Neuronal stem cell (in vitro differentiated cells): ENCODE measurements around the gene XK.

Experiments used
- DNase-seq: peaks from one replicate; pipeline ENCODE4 v3.0.0-alpha.2; 2013; ENCODE audit warnings: low spot score
- H2AFZ ChIP-seq: one replicate; pipeline ENCODE4 v1.6.1; 2013; ENCODE audit warnings: mild to moderate bottlenecking, low read length, inconsistent platforms
- H2AK5ac ChIP-seq: 2 replicates; pipeline ENCODE4 v1.6.1; 2013; ENCODE audit warnings: low read depth, mild to moderate bottlenecking, inconsistent platforms, low read length, moderate library complexity, mixed read lengths
- H2BK120ac ChIP-seq: 2 replicates; pipeline ENCODE4 v1.6.1; 2013; ENCODE audit warnings: low read depth, mild to moderate bottlenecking, inconsistent platforms, low read length, moderate library complexity, mixed read lengths
- H2BK12ac ChIP-seq: one replicate; pipeline ENCODE4 v1.6.1; 2013; ENCODE audit warnings: low read length, inconsistent platforms
- H2BK15ac ChIP-seq: 2 replicates; pipeline ENCODE4 v1.6.1; 2013; ENCODE audit warnings: mild to moderate bottlenecking, low read length, inconsistent platforms, mixed read lengths
- H2BK5ac ChIP-seq: one replicate; pipeline ENCODE4 v1.6.1; 2013; ENCODE audit warnings: inconsistent platforms, mild to moderate bottlenecking, low read length, moderate library complexity
- H3K14ac ChIP-seq: one replicate; pipeline ENCODE4 v1.6.1; 2013; ENCODE audit warnings: low read length, inconsistent platforms
- H3K18ac ChIP-seq: 2 replicates; pipeline ENCODE4 v1.6.1; 2013; ENCODE audit warnings: low read length, inconsistent platforms
- H3K23ac ChIP-seq: 2 replicates; pipeline ENCODE4 v1.6.1; 2013; ENCODE audit warnings: low read depth, mild to moderate bottlenecking, mixed read lengths, low read length, inconsistent platforms; ENCODE audit not compliant: poor library complexity
- H3K27ac ChIP-seq: replicated peaks from 3 replicates; pipeline ENCODE4 v1.5.1; 2013; ENCODE audit warnings: low read length, inconsistent platforms
- H3K27me3 ChIP-seq, 3 experiments: 2 replicates each; pipeline ENCODE4 v1.6.1; 2013; ENCODE audit warnings: low read length in 3 of 3, mild to moderate bottlenecking in 2 of 3, inconsistent platforms in 1 of 3, low read depth in 1 of 3, mixed read lengths in 1 of 3, moderate library complexity in 1 of 3; ENCODE audit not compliant: control insufficient read depth in 3 of 3, insufficient read depth in 3 of 3
- H3K36me3 ChIP-seq, 2 donors: replicated peaks in 1 of 2; 2 replicates each; pipeline ENCODE4 v1.6.1; 2013; ENCODE audit warnings: low read length in 2 of 2; ENCODE audit not compliant: control insufficient read depth in 2 of 2, insufficient read depth in 2 of 2
- H3K4ac ChIP-seq: 2 replicates; pipeline ENCODE4 v1.6.1; 2013; ENCODE audit warnings: inconsistent platforms, mild to moderate bottlenecking, low read length, moderate library complexity
- H3K4me1 ChIP-seq, 2 donors: 1 replicate in 1 of 2; 2 replicates in 1 of 2; pipeline ENCODE4 v1.6.1; 2013; ENCODE audit warnings: low read length in 2 of 2, low read depth in 1 of 2; ENCODE audit not compliant: control insufficient read depth in 2 of 2, insufficient read depth in 1 of 2
- H3K4me2 ChIP-seq: one replicate; pipeline ENCODE4 v1.6.1; 2013; ENCODE audit warnings: mild to moderate bottlenecking, low read length, inconsistent platforms; ENCODE audit not compliant: insufficient read depth, poor library complexity, severe bottlenecking
- H3K4me3 ChIP-seq, 2 donors: 2 replicates each; pipeline ENCODE4 v1.5.1; 2013; ENCODE audit warnings: low read length in 2 of 2, mild to moderate bottlenecking in 2 of 2, inconsistent platforms in 1 of 2, moderate library complexity in 1 of 2
- H3K79me1 ChIP-seq: one replicate; pipeline ENCODE4 v1.6.1; 2013; ENCODE audit warnings: low read depth, mild to moderate bottlenecking, inconsistent platforms, low read length, moderate library complexity
- H3K9ac ChIP-seq: one replicate; pipeline ENCODE4 v1.6.1; 2013; ENCODE audit warnings: mild to moderate bottlenecking, low read depth, low read length, inconsistent platforms; ENCODE audit not compliant: poor library complexity
- H3K9me3 ChIP-seq, 2 donors: replicated peaks in 1 of 2; 2 replicates each; pipeline versions ENCODE3 to v1.6.1; 2013; ENCODE audit warnings: low read length in 2 of 2, mild to moderate bottlenecking in 2 of 2, inconsistent platforms in 1 of 2, low read depth in 1 of 2, mixed read lengths in 1 of 2, moderate library complexity in 1 of 2; ENCODE audit not compliant: control insufficient read depth in 2 of 2, insufficient read depth in 1 of 2
- H4K8ac ChIP-seq: one replicate; pipeline ENCODE4 v1.6.1; 2013; ENCODE audit warnings: low read depth, mild to moderate bottlenecking, inconsistent platforms, low read length, moderate library complexity
- H4K91ac ChIP-seq: one replicate; pipeline ENCODE4 v1.6.1; 2013; ENCODE audit warnings: low read length, low read depth, mild to moderate bottlenecking, inconsistent platforms; ENCODE audit not compliant: poor library complexity
- WGBS, 2 donors: extraction: QIAGEN DNeasy Blood & Tissue Kit; methylation state at CpG; one replicate each; pipeline ENCODE4 v1.1.7; 2013; ENCODE audit warnings: missing lambda C conversion rate in 2 of 2, mixed read lengths in 1 of 2; ENCODE audit not compliant: insufficient read length in 2 of 2, insufficient replicate concordance in 1 of 2; ENCODE audit errors: extremely low coverage in 2 of 2; 5-methylcytosine and 5-hydroxymethylcytosine counted together

XK gene

DNA sequence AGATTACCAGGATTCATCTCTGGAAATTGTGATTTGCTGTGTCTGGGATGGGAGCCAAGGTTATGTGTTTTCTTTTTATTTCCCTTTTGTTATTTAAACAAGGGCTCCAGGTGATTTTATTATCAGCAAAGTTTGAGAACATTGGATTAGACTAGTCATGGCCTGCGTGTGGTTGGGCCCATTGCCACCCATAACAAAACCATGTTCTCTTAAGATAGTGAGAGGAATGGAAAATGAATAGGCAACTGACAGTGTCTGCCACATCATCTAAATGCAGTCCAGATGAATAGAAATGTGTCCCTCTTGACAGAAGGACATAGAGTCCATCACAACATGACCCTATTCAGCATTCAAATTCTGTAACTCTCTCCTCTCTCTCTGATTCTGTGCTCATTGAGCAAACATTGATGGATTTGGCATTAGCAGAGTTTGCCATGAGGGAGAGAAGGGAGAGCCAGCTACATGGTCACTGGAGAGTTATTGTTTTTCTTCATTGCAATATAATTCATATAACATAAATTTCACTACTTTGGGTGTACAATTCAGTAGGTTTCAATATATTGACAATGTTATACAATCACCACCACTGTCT, 11.7 kb downstream of the XK start:
- Histone ChIP-seq H3K4ac (no peak overlapping the region), H2BK15ac (no peak overlapping the region), H3K18ac (no peak overlapping the region), H3K14ac (no peak overlapping the region), H3K23ac (no peak overlapping the region), H4K91ac (no peak overlapping the region), H2BK5ac (no peak overlapping the region), H3K79me1 (no peaks in the 10 kb centered on the region), H4K8ac (no peak overlapping the region), H3K36me3 (no peaks in the 10 kb centered on the region), H3K4me3 (no peak overlapping the region), H3K27ac (no peak overlapping the region), H2AK5ac (no peak overlapping the region), H2BK120ac (no peak overlapping the region), H3K4me2 (no peak overlapping the region), H3K27me3 (peaks cover 0 to 2% (median 0%) of the 10 kb centered on the region in 3 experiments), H3K9me3 (no peaks in the 10 kb centered on the region), H3K4me1 (peaks cover 0 to 2% of the 10 kb centered on the region in 2 donors), H3K9ac (no peak overlapping the region), H2AFZ (no peak overlapping the region), H2BK12ac (no peak overlapping the region)
- no CpG with 5 or more reads among the region's 1 CpG for WGBS, 2 donors
- no peak for DNase-seq

DNA sequence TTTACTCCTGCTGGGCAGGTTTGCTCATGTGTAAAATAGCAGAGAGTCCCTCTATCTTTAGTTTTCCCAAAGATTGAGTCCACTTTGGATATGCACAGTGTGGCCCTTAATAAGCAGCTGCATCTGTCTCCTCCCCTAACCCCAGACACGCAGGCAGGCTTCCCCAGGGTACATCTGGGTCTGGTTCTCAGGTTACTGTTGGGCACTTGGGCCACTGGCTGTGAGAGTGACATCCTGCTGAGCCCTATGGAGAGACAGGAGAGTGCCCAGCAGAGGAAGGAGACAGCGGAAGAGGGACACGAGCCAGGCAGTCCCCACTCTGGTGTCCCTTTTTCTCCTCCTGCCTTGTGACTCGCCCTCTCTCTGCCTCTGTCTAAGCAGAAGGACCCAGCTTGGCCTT, 16.0 kb downstream of the XK start:
- no peak for DNase-seq
- H3K14ac ChIP-seq: no peak overlapping the region
- H3K9ac ChIP-seq: no peak overlapping the region
- no peak overlapping the region for H3K23ac ChIP-seq
- H2BK5ac ChIP-seq: no peak overlapping the region
- no peaks in the 10 kb centered on the region for H3K79me1 ChIP-seq
- H3K18ac ChIP-seq: no peak overlapping the region
- H4K8ac ChIP-seq: no peak overlapping the region
- no CpG with 5 or more reads among the region's 4 CpGs for WGBS, 2 donors
- H2BK120ac ChIP-seq: no peak overlapping the region
- H2BK12ac ChIP-seq: no peak overlapping the region
- H2BK15ac ChIP-seq: no peak overlapping the region
- no peak overlapping the region for H3K4me2 ChIP-seq
- no peak overlapping the region for H3K4me3 ChIP-seq
- H3K9me3 ChIP-seq: no peaks in the 10 kb centered on the region
- H2AFZ ChIP-seq: no peak overlapping the region
- no peak overlapping the region for H4K91ac ChIP-seq
- H3K4ac ChIP-seq: no peak overlapping the region
- H3K27me3 ChIP-seq: peaks cover 0 to 2% (median 0%) of the 10 kb centered on the region in 3 experiments
- no peak overlapping the region for H2AK5ac ChIP-seq
- H3K27ac ChIP-seq: no peak overlapping the region
- H3K4me1 ChIP-seq: peaks cover 0 to 2% of the 10 kb centered on the region in 2 donors
- H3K36me3 ChIP-seq: no peaks in the 10 kb centered on the region

DNA sequence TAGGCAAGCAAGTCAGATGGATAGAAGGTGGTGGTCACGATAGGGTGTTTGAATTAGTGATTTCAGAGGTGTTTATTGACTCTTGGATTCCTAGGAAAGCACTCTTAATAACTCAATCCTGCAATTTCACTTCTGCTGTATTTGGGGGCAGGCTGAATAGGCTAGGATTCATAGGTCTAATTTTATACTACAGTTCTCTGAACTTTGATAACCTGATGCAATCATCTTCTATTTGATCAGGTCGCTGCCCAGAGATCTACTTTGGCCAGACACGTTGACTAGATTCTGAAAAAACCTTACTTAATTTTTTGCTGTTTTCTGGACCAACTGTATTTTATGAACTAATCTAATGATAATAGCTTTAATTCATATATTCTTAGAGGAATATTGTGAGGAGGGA, 26.4 kb downstream of the XK start:
- no CpG with 5 or more reads among the region's 3 CpGs for WGBS, 2 donors

DNA sequence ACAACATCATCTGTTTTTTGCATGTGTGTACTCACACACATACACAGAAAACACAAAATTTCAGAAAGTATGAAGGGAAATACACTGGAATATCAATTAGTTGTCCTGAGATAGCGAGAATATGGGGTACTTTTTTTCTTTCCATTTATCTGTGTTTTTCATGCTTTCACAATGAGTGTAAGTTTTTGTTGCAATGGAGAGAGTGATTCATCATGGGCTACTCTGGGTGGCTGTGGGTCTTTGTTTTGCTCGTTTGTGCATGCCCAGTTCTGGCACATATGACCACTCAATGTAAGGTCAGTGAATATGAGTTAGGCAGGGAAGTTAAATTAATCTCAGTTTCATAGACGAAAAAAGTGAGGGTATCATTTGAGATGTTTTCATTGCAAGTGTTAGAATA, 26.9 kb downstream of the XK start:
- no peak overlapping the region for H3K9ac ChIP-seq
- no CpG with 5 or more reads among the region's 3 CpGs for WGBS, 2 donors
- no peak overlapping the region for H4K8ac ChIP-seq
- H2BK120ac ChIP-seq: no peak overlapping the region
- no peak overlapping the region for H3K14ac ChIP-seq
- no peaks in the 10 kb centered on the region for H3K9me3 ChIP-seq
- H3K27ac ChIP-seq: no peak overlapping the region
- no peaks in the 10 kb centered on the region for H3K4me1 ChIP-seq
- no peak overlapping the region for H3K23ac ChIP-seq
- no peak overlapping the region for H3K4me2 ChIP-seq
- DNase-seq: no peak
- H3K27me3 ChIP-seq: no peaks in the 10 kb centered on the region
- H2AFZ ChIP-seq: no peak overlapping the region
- no peak overlapping the region for H3K4me3 ChIP-seq
- no peak overlapping the region for H3K4ac ChIP-seq
- H3K79me1 ChIP-seq: no peaks in the 10 kb centered on the region
- no peak overlapping the region for H3K18ac ChIP-seq
- H2AK5ac ChIP-seq: no peak overlapping the region
- no peak overlapping the region for H2BK15ac ChIP-seq
- H2BK5ac ChIP-seq: no peak overlapping the region
- no peak overlapping the region for H2BK12ac ChIP-seq
- no peaks in the 10 kb centered on the region for H3K36me3 ChIP-seq
- H4K91ac ChIP-seq: no peak overlapping the region

More for the DNA sequence above, 26.4 kb downstream of the XK start:
- DNase-seq: no peak
- H3K27me3 ChIP-seq: no peaks in the 10 kb centered on the region
- H2BK12ac ChIP-seq: no peak overlapping the region
- no peaks in the 10 kb centered on the region for H3K36me3 ChIP-seq
- no peak overlapping the region for H2AFZ ChIP-seq
- H2BK120ac ChIP-seq: no peak overlapping the region
- no peak overlapping the region for H3K4me3 ChIP-seq
- H3K14ac ChIP-seq: no peak overlapping the region
- H2BK5ac ChIP-seq: no peak overlapping the region
- no peak overlapping the region for H2AK5ac ChIP-seq
- H3K4ac ChIP-seq: no peak overlapping the region
- H3K4me1 ChIP-seq: no peaks in the 10 kb centered on the region
- H2BK15ac ChIP-seq: no peak overlapping the region
- H3K4me2 ChIP-seq: no peak overlapping the region
- H3K9me3 ChIP-seq: no peaks in the 10 kb centered on the region
- H3K27ac ChIP-seq: no peak overlapping the region
- H3K9ac ChIP-seq: no peak overlapping the region
- no peak overlapping the region for H4K91ac ChIP-seq
- H3K18ac ChIP-seq: no peak overlapping the region
- H3K23ac ChIP-seq: no peak overlapping the region
- no peak overlapping the region for H4K8ac ChIP-seq
- H3K79me1 ChIP-seq: no peaks in the 10 kb centered on the region
